DMS153 treated with DMSO at 0.1 percent for 48 hours (cell line): ENCODE results near the gene TSPAN3.

ENCODE experiments used
- DNase-seq: peaks from one replicate; lab custom pipeline; 2025; ENCODE audit not compliant: unreplicated experiment; lab: John Stamatoyannopoulos, UW

TSPAN3 gene

GRCh38 chr15:77035584-77035983 lies 35.3 kb downstream of the TSPAN3 start:
- DNase-seq, result no peak

GRCh38 chr15:77034695-77035489 lies 36.0 kb downstream of the TSPAN3 start:
- DNase-seq, result no peak

DNA sequence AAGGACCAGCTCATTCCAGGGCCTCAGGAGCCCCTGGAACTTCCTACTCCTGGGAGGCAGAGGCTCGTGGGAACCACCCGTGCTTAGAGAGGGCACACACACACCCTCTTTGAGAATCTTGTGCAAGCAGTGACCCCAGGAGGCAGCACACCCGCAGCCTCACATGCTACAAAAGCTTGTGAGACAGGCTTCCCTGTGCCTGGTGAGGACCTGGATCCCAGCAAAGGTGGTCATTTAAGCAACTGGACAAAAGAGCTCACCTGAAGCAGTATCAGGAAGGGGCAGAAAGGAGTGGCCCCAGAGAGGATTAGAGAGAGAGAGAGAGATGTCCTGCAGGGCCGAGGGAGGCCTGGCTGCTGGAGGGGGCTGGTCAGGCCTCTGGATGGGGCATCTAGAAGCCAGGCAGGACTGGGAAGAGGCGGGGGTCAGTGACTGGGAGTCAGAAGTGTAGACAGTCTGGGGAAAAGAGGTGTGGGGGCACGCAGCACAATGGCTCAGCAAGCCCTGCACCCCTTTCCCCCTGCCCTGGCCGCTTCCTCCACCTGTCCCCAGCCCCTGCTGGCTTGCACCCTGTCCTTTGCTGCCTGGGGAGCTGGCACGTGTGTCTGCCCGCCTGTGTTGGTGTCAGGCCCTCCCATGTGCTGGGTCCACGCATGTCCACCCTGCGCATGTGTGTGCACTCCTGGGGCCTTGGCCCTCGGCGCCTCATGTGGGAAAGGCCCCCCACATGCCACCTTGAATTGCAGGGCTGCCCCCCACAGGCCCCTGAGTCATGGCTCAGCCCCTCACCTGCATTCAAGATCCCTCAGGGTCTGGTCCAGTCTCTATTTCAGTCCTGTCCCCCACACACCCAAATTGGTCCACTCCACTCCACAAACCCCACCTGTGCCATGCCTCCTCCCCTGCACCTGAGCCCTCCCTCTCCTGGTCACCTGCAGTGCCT lies 36.9 kb downstream of the TSPAN3 start:
- DNase-seq, result no peak

DNA sequence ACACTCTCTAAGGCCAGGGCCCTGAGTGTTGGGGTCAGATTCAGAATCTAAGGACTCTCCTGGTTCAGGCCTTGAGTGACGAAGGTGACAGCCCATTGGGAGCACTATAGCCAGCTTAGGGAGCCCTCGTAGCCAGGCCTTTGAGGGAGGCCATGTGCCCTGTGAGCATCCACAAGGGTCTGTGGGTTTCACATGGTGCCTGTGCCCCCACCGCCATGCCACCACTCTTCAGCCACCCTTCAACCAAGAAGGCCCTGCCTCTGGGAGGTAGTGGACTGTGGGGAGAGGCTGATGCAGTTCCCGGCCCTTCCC lies 37.5 kb downstream of the TSPAN3 start:
- no peak for DNase-seq

DNA sequence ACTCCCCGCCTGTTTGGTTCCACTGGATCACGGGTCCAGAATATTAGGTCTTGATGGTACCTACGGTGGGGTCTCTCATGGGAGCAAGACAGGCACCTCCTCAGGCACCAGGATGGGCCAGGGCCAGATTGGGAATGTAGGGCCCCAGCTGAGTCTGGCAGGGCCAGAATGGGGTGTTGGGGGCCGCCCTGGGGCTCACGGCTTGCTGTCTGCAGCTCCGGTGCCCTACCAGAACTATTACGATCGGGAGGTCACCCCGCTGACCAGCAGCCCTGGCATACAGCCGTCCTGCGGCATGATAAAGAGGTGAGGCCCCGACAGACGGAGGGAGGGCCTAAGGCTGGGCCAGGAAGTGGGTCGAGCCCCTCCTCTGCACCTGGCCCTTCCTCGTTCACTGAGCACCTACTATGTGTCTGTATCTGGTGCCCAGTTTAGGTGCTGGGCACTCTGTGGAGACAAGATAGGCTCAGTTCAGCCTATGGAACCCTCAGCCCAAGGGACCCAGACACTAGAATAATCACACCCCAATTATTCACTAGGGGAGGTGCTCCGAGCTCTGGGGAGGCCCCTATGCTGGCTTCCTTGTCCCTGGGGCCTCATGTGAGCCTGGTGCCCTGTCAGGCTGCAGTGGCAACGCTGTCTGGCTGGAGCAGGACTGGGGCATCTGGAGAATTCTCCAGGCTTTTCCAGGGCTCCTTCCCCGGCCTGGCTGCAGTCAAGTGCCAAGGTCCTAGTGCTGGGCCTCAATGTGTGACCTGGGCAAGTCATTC lies 38.1 kb downstream of the TSPAN3 start:
- no peak for DNase-seq

DNA sequence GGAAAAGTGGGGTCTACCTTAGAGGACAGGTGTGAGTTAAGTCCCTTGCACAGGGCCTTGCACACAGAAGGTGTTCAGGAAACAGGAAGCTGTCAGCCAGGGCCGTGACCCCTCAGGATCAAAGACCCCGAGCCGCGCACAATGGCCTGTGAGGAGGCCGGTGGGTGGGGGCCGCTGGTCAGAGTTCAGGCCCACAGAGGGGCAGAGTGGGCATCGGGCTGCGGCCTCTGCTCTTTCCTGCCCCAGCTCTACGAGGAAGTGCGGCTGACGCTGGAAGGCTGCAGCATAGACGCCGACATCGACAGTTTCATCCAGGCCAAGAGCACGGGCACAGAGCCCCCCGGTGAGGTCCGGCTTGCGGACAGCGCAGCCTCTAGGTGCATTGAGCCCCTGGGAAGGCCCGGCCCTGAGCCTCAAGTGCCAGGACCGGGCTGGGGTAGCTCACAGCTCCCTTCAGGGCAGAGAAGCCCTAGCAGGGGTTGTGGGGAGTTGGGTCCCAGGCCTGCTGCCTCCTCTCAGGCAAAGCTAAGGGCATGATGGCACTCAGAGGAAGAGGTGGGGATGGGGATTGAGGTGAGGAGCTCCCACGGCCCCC lies 38.8 kb downstream of the TSPAN3 start:
- no peak for DNase-seq

DNA sequence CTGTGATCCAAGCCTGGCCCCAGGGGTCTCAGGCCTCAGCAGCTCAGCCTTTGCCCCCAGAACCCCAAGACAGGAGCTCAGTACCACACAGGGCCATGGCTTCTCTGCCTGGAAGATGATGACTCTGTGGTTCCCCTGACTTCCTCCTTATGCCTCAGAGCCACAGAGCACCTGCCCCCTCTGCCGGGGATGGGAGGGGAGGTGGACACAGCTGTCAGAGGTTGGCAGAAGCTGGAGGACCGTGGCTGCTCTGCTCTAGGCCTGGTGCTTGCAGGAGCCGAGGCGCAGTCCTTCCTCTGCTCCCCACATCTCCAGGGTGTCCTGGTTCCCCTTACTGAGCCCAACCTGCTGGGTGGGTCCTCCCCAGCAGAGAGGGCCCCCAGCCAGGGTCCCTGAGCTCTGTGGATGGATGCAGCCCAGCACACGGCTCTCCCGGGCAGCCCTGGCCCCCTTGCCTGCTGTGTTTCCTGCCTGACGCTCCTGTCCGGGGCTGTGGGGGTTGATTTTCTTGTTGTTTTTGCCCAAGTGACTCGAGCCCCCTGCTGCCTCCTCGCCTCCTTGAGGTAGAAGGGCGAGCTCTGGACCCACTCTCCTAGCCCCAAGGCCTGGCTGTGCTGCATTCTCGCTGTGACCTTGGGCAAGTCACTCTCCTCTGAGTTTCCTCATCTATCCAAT lies 39.4 kb downstream of the TSPAN3 start:
- no peak for DNase-seq

GRCh38 chr15:77030928-77031375 lies 40.0 kb downstream of the TSPAN3 start:
- DNase-seq, result no peak

GRCh38 chr15:77030048-77030927 lies 40.6 kb downstream of the TSPAN3 start:
- no peak for DNase-seq

DNA sequence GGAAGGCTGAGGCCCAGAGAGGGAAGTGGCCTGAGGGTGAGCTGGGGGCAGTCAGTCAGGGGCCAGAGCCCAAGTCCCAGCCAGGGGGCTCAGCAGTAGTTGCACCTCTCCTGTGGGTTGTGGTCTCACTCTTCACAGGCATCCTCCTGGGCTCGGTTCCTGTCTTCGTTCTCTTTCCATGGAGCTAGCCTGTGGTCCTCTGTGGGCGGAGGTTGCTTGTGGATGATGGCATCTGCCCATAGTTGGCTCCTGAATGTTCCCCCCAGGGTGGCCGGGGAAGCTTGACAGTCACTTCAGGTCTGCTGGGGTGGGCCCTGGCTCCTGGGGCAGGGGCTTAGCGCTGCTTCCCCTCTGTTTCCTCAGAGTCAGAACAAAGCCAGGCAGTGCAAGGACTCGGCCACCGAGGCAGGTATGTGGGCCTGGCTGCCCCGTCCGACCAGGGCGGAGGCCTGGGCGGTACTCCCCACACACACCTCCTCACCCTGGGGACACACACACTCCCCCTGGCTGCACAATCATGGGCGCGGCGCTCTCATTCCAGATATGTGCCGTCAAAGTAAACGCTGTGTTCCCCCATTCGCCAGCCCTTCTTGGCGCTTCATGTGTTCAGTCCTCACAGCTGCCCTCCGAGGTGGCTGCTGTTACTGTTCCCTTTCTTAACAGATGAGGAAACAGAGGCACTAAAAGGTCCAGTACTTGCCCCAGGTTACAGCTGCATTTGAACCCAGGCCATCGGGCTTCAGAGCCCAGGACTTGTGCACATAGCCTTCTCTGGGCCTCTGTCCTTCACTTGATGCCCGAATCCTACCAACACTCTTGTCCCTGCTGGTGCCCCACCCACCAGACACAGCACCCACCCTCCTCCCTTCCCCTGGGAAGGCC lies 41.5 kb downstream of the TSPAN3 start:
- no peak for DNase-seq

DNA sequence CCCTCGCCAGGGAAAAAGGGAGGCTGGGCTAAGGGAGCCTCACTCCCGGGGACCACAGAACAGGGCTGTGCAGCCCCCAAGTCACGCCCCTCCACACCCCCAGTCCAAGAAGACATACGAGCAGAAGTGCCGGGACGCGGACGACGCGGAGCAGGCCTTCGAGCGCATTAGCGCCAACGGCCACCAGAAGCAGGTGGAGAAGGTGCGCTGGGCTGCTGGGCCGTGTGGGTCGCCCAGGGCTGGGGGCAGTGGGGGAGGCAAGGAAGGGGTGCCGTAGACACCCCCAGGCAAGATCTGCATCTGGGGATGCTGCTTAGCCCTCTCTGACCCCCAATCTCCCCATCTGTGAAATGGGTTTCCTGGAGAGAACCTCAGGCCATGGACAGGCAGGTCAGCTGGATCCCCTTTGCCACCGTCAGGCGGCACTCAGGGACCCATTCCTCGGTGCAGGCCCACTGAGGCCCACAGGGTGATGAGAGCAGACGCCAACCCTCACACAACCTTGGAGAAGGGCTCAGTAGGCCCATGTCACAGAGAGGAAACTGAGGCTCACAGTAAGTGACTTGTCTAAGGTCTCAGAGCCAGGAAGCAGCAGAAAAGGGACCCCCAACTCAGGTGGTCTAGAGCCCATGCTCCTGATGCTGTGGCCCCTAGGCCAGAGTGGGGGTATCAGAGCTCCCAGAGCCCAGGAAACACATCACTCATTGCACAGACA lies 42.3 kb downstream of the TSPAN3 start:
- DNase-seq, result no peak

GRCh38 chr15:77027697-77028450 lies 43.0 kb downstream of the TSPAN3 start:
- no peak for DNase-seq

DNA sequence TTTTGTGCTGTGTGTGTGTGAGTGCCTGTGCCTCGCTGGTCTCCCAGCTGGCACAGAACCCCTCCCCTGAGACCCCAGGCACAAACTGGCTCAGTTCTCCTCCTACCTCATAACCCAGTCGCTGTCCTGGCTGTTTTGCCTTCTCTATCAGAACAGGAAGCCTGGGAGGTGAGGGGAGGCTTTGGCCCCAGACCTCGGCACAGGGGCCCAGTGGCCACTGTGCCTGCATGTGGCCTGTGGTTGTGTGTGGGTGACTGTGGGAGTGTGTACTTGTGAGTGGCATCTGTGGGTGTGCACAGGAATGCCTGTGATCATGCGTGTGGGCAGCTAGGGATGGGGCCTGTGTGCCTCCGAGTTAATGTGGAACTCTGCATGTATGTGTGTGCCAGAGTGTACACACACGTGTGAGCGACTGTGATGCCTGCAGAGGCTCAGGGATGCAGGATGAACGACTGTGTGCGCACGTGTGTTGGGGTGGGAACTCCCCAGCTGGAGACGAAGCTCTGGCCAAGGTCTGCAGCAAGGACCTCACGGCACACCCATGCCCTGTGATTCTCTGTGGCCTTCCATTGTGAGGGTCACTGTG lies 43.7 kb downstream of the TSPAN3 start:
- DNase-seq, result no peak

DNA sequence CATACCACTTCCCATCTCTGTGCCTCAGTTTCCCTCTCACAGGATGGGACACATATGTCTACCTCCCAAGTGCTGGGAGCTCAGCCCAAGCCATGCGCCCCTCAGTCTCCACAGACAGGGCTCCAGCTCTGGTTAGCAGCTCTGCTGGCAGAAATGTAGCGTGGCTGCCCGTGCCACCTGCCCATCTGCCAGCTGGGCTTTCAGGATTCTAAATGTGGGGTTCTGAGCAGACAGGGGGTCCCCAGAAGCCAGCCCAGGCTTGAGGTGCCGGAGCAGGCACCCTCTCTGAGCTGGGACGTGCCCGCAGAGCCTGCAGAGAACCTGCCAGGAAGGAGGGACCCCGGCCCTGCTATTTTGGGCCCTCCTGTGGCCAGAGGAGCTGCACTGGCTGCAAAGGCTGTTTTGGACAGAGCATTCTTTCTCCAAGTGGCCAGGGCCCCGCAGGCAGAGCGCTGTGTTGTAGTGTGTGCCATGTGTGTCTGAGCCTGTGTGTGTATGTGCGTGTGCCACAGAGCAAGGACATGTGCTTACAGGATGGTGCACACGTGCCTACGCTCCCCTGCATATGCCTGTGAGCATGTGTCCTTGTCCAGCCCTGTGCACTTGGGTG lies 44.3 kb downstream of the TSPAN3 start:
- no peak for DNase-seq

GRCh38 chr15:77025941-77026411 lies 44.9 kb downstream of the TSPAN3 start:
- DNase-seq, result no peak
